PC-3 (cell line): ENCODE measurements around the gene PROSER1. TPM values are rescaled to one million over a fixed set of nuclear protein-coding genes. Genes with fewer than 3 reads are reported as not detected.

Experiments used
- ATAC-seq: fragments of 200-7000 bp; cut with Tn5 transposase; 2 replicates; pipeline ENCODE4 v1.9.1; 2020; ENCODE audit warnings: mild to moderate bottlenecking, moderate library complexity
- BruUV-seq: library from RNA; stranded (reverse); fragments of 400-500 nt; replicated peaks from 2 replicates; lab custom pipeline; 2021; lab: Mats Ljungman, UMichigan
- CTCF ChIA-PET: fragments of 300-600 bp; sonication (Branson Sonifier 250); formaldehyde crosslinking; loops from one replicate; lab custom pipeline; 2022; ENCODE audit warnings: antibody characterized with exemption; lab: Charles Lee
- POLR2A ChIA-PET: fragments of 300-600 bp; sonication (Branson Sonifier 250); formaldehyde crosslinking; loops from one replicate; lab custom pipeline; 2022; ENCODE audit warnings: antibody characterized with exemption; ENCODE audit not compliant: unreplicated experiment; lab: Charles Lee
- DNase-seq: peaks from one replicate; pipeline ENCODE4 v3.0.0-alpha.2; 2015
- H2AFZ ChIP-seq: fragments of 300-600 bp; sonication (generic); 2 replicates; pipeline ENCODE4 v1.6.0; 2016; ENCODE audit warnings: antibody characterized with exemption, low read length
- H3F3A ChIP-seq: fragments of 300-600 bp; sonication (generic); one replicate; pipeline ENCODE4 v1.6.0; 2017; ENCODE audit warnings: antibody characterized with exemption, low read length, control low read depth, mild to moderate bottlenecking; ENCODE audit not compliant: unreplicated experiment
- H3K27ac ChIP-seq: fragments of 300-600 bp; sonication (generic); 2 replicates; pipeline ENCODE4 v1.5.1; 2016; ENCODE audit warnings: mild to moderate bottlenecking, low read length
- H3K27me3 ChIP-seq: fragments of 300-600 bp; sonication (generic); 2 replicates; pipeline ENCODE4 v1.6.1; 2016; ENCODE audit warnings: low read length, mixed read lengths
- H3K36me3 ChIP-seq: fragments of 300-600 bp; sonication (generic); 2 replicates; pipeline ENCODE4 v1.6.1; 2016; ENCODE audit warnings: low read depth, mixed run types, low read length, mixed read lengths
- H3K4me1 ChIP-seq: fragments of 300-600 bp; sonication (generic); 2 replicates; pipeline ENCODE4 v1.5.1; 2016; ENCODE audit warnings: low read length; ENCODE audit not compliant: insufficient read depth
- H3K4me2 ChIP-seq: fragments of 300-600 bp; sonication (generic); 2 replicates; pipeline ENCODE4 v1.6.0; 2016; ENCODE audit warnings: low read length
- H3K4me3 ChIP-seq: fragments of 300-600 bp; sonication (generic); 2 replicates; pipeline ENCODE4 v1.5.1; 2016; ENCODE audit warnings: mild to moderate bottlenecking, low read length, mixed read lengths
- H3K79me2 ChIP-seq: fragments of 300-600 bp; sonication (generic); 2 replicates; pipeline ENCODE4 v1.6.1; 2017; ENCODE audit warnings: low read length, mixed read lengths
- H3K9ac ChIP-seq: fragments of 300-600 bp; sonication (generic); 2 replicates; pipeline ENCODE4 v1.6.0; 2016; ENCODE audit warnings: mild to moderate bottlenecking, low read length
- H3K9me2 ChIP-seq: fragments of 300-600 bp; sonication (generic); replicated peaks from 2 replicates; pipeline ENCODE4 v1.6.1; 2016; ENCODE audit warnings: mixed run types, low read length, mixed read lengths
- H3K9me3 ChIP-seq: fragments of 300-600 bp; sonication (generic); 2 replicates; pipeline ENCODE4 v1.6.1; 2016; ENCODE audit warnings: low read length, mixed read lengths
- H4K20me1 ChIP-seq: fragments of 300-600 bp; sonication (generic); 2 replicates; pipeline ENCODE4 v1.6.1; 2016; ENCODE audit warnings: low read length, mixed read lengths
- CTCF ChIP-seq: fragments of 300-600 bp; sonication (generic); conservative IDR thresholded peaks from 2 replicates; pipeline ENCODE4 v1.5.1; 2017; ENCODE audit warnings: antibody characterized with exemption, low read depth, mild to moderate bottlenecking, low read length
- EZH2 ChIP-seq: fragments of 300-600 bp; sonication (generic); IDR thresholded peaks from one replicate; pipeline ENCODE4 v1.6.1; 2017; ENCODE audit warnings: antibody characterized with exemption, mild to moderate bottlenecking, low read length; ENCODE audit not compliant: unreplicated experiment
- EZH2phosphoT487 ChIP-seq: fragments of 300-600 bp; sonication (generic); IDR thresholded peaks from 2 replicates; pipeline ENCODE4 v1.6.1; 2018; ENCODE audit warnings: mild to moderate bottlenecking, antibody characterized with exemption, low read length, borderline replicate concordance
- intact Hi-C: fragments of 100-400 bp; cut with micrococcal nuclease; formaldehyde crosslinking; loops from 2 replicates; pipeline ENCODE4 v1.9.0; 2023
- total RNA-seq: library from RNA; depleted of rRNA; stranded (reverse); fragments of >200 nt; gene quantifications from 2 replicates; pipeline ENCODE4 v1.2.3, GENCODE V29; 2014

The PROSER1 gene
- total RNA-seq, 1 experiment from 2014 or later, result 6.6 TPM

GRCh38 chr13:39023761-39024160 lies 14.1 kb downstream of the PROSER1 start:
- H3K9ac ChIP-seq, result no peak overlapping the region
- TF ChIP-seq CTCF (no peak), EZH2phosphoT487 (no peak), EZH2 (no peak)
- H3K4me2 ChIP-seq, result no peak overlapping the region
- H3K4me3 ChIP-seq, result no peak overlapping the region
- no peaks in the 10 kb centered on the region for H3K9me2 ChIP-seq
- CTCF ChIA-PET, result interaction anchor here (0.6 kb wide), 1 partner anchor 579 kb away, joined by 3 read pairs; the partner anchor contains the start of gene LHFPL6
- POLR2A ChIA-PET, result no interaction called here
- BruUV-seq, result no TSS peak
- ATAC-seq, result 0 out of 2 replicates have a peak, but pooled peaks have one; percentile 27
- no peaks in the 10 kb centered on the region for H3K27me3 ChIP-seq
- no peak overlapping the region for H2AFZ ChIP-seq
- no peaks in the 10 kb centered on the region for H3F3A ChIP-seq
- peak; percentile 37 for DNase-seq
- no peaks in the 10 kb centered on the region for H3K79me2 ChIP-seq
- intact Hi-C loops, result no loop called here
- no peaks in the 10 kb centered on the region for H3K9me3 ChIP-seq
- peaks cover 41% of the 10 kb centered on the region for H3K36me3 ChIP-seq
- H3K4me1 ChIP-seq, result 0 out of 2 replicates have a peak, but pooled peaks cover 7% of the 10 kb centered on the region
- no peak overlapping the region for H3K27ac ChIP-seq
- H4K20me1 ChIP-seq, result no peaks in the 10 kb centered on the region

GRCh38 chr13:39023316-39023715 lies 14.6 kb downstream of the PROSER1 start:
- H3K4me2 ChIP-seq, result no peak overlapping the region
- no peaks in the 10 kb centered on the region for H3K9me2 ChIP-seq
- POLR2A ChIA-PET, result no interaction called here
- TF ChIP-seq EZH2 (no peak), EZH2phosphoT487 (no peak), CTCF (no peak)
- no peaks in the 10 kb centered on the region for H3K9me3 ChIP-seq
- CTCF ChIA-PET, result no interaction called here
- no peak overlapping the region for H3K4me3 ChIP-seq
- H3K79me2 ChIP-seq, result no peaks in the 10 kb centered on the region
- no peak overlapping the region for H2AFZ ChIP-seq
- intact Hi-C loops, result no loop called here
- ATAC-seq (no peak), DNase-seq (no peak)
- no peaks in the 10 kb centered on the region for H3F3A ChIP-seq
- no peak overlapping the region for H3K9ac ChIP-seq
- no peak overlapping the region for H3K27ac ChIP-seq
- no peaks in the 10 kb centered on the region for H4K20me1 ChIP-seq
- BruUV-seq, result no TSS peak
- H3K27me3 ChIP-seq, result no peaks in the 10 kb centered on the region
- peaks cover 38% of the 10 kb centered on the region for H3K36me3 ChIP-seq
- 0 out of 2 replicates have a peak, but pooled peaks cover 7% of the 10 kb centered on the region for H3K4me1 ChIP-seq

GRCh38 chr13:39020853-39021462 lies 16.9 kb downstream of the PROSER1 start:
- ATAC-seq (no peak), DNase-seq (no peak)
- no peaks in the 10 kb centered on the region for H3K9me2 ChIP-seq
- no peak overlapping the region for H3K4me3 ChIP-seq
- H3F3A ChIP-seq, result no peaks in the 10 kb centered on the region
- H3K4me2 ChIP-seq, result no peak overlapping the region
- H3K4me1 ChIP-seq, result 0 out of 2 replicates have a peak, but pooled peaks cover 7% of the 10 kb centered on the region
- TF ChIP-seq CTCF (no peak), EZH2 (no peak), EZH2phosphoT487 (no peak)
- intact Hi-C loops, result no loop called here
- H3K9me3 ChIP-seq, result no peaks in the 10 kb centered on the region
- no peak overlapping the region for H3K9ac ChIP-seq
- H3K36me3 ChIP-seq, result peaks cover 40% of the 10 kb centered on the region
- H3K27me3 ChIP-seq, result no peaks in the 10 kb centered on the region
- no peak overlapping the region for H2AFZ ChIP-seq
- ChIA-PET CTCF (no interaction called here), POLR2A (interaction anchor here (0.6 kb wide), 1 partner anchor 14 kb away, joined by 3 read pairs; no protein-coding TSS in a partner anchor)
- no peaks in the 10 kb centered on the region for H4K20me1 ChIP-seq
- H3K27ac ChIP-seq, result no peak overlapping the region
- BruUV-seq, result no TSS peak
- no peaks in the 10 kb centered on the region for H3K79me2 ChIP-seq
